Caco-2 (cell line): ENCODE data around the gene PROSER3. TPM values are rescaled to one million over a fixed set of nuclear protein-coding genes. Genes with fewer than 3 reads are reported as not detected.
A peak's percentile ranks its signal among the peaks of the same experiment; 100 is the strongest.

Source experiments
- BruUV-seq: library from RNA; stranded (reverse); fragments of 400-500 nt; replicated peaks from 2 replicates; lab custom pipeline; 2021; lab: Mats Ljungman, UMichigan
- CTCF ChIA-PET: fragments of 300-600 bp; sonication (Branson Sonifier 250); formaldehyde crosslinking; loops from one replicate; lab custom pipeline; 2022; ENCODE audit warnings: antibody characterized with exemption; lab: Charles Lee
- POLR2A ChIA-PET: fragments of 300-600 bp; sonication (Branson Sonifier 250); formaldehyde crosslinking; loops from one replicate; lab custom pipeline; 2022; ENCODE audit warnings: antibody characterized with exemption; lab: Charles Lee
- DNase-seq, 2 experiments: peaks; one replicate each; pipeline versions ENCODE4 v3.0.0 to v3.0.0-alpha.2; 2020 to 2022
- H3K27me3 ChIP-seq: replicated peaks from 2 replicates; pipeline ENCODE4 v1.6.0; 2011; ENCODE audit warnings: low read length; ENCODE audit not compliant: control insufficient read depth, insufficient read depth
- H3K36me3 ChIP-seq: 2 replicates; pipeline ENCODE4 v1.5.1; 2011; ENCODE audit warnings: low read length; ENCODE audit not compliant: control insufficient read depth, insufficient read depth
- H3K4me1 ChIP-seq: fragments of 250-450 bp; sonication (Bioruptor Pico); 2 replicates; pipeline ENCODE4 v1.5.1; 2020; ENCODE audit warnings: mild to moderate bottlenecking
- H3K4me3 ChIP-seq: 2 replicates; pipeline ENCODE4 v1.5.1; 2011; ENCODE audit warnings: low read depth, mild to moderate bottlenecking, control low read depth, low read length
- H3K9me3 ChIP-seq: fragments of 250-450 bp; sonication (Bioruptor Pico); 2 replicates; pipeline ENCODE4 v1.5.1; 2020; ENCODE audit warnings: mild to moderate bottlenecking, moderate library complexity
- H3K27ac Mint-ChIP-seq: one replicate; pipeline ENCODE4 v1.8.0; 2022; ENCODE audit warnings: mixed read lengths; ENCODE audit not compliant: unreplicated experiment
- H3K27me3 Mint-ChIP-seq: one replicate; pipeline ENCODE4 v1.8.0; 2022; ENCODE audit warnings: mixed read lengths; ENCODE audit not compliant: insufficient read depth, unreplicated experiment
- H3K36me3 Mint-ChIP-seq: one replicate; pipeline ENCODE4 v1.8.0; 2022; ENCODE audit warnings: mild to moderate bottlenecking, mixed read lengths; ENCODE audit not compliant: insufficient read depth, unreplicated experiment
- H3K4me1 Mint-ChIP-seq: one replicate; pipeline ENCODE4 v1.8.0; 2022; ENCODE audit warnings: low read depth, mixed read lengths; ENCODE audit not compliant: unreplicated experiment
- H3K4me3 Mint-ChIP-seq: one replicate; pipeline ENCODE4 v1.8.0; 2022; ENCODE audit warnings: mild to moderate bottlenecking, moderate library complexity, mixed read lengths; ENCODE audit not compliant: unreplicated experiment
- H3K9me3 Mint-ChIP-seq: one replicate; pipeline ENCODE4 v1.8.0; 2022; ENCODE audit warnings: mixed read lengths; ENCODE audit not compliant: unreplicated experiment
- intact Hi-C: fragments of 100-400 bp; cut with micrococcal nuclease; formaldehyde crosslinking; loops from one replicate; pipeline ENCODE4 v1.10.0; 2022; ENCODE audit not compliant: unreplicated experiment
- total RNA-seq: library from RNA; stranded (reverse); gene quantifications from 2 replicates; pipeline ENCODE4 v1.2.3, GENCODE V29; 2022
- TF ChIP-seq, protein P1 (sequence below), 2 experiments: fragments of 200-600 bp in 1 of 2; IDR thresholded peaks; 1 replicate in 1 of 2; 2 replicates in 1 of 2; pipeline versions ENCODE4 v1.5.1 to v1.8.0; 2011 to 2022; ENCODE audit warnings: antibody characterized with exemption in 1 of 2, control low read depth in 1 of 2, inconsistent platforms in 1 of 2, low read depth in 1 of 2, low read length in 1 of 2, mild to moderate bottlenecking in 1 of 2, moderate library complexity in 1 of 2; ENCODE audit not compliant: insufficient read depth in 1 of 2, severe bottlenecking in 1 of 2, unreplicated experiment in 1 of 2

The PROSER3 gene
- total RNA-seq, 1 experiment from 2014 or later = 34.6 TPM

- TF ChIP-seq, protein P1, sequence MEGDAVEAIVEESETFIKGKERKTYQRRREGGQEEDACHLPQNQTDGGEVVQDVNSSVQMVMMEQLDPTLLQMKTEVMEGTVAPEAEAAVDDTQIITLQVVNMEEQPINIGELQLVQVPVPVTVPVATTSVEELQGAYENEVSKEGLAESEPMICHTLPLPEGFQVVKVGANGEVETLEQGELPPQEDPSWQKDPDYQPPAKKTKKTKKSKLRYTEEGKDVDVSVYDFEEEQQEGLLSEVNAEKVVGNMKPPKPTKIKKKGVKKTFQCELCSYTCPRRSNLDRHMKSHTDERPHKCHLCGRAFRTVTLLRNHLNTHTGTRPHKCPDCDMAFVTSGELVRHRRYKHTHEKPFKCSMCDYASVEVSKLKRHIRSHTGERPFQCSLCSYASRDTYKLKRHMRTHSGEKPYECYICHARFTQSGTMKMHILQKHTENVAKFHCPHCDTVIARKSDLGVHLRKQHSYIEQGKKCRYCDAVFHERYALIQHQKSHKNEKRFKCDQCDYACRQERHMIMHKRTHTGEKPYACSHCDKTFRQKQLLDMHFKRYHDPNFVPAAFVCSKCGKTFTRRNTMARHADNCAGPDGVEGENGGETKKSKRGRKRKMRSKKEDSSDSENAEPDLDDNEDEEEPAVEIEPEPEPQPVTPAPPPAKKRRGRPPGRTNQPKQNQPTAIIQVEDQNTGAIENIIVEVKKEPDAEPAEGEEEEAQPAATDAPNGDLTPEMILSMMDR (IDR thresholded peaks at IDR 0.05; ENCODE audit: insufficient read depth in 1 of 2, low read depth in 1 of 2, low read length in 1 of 2, severe bottlenecking in 1 of 2, unreplicated experiment in 1 of 2) = no peak
- Mint-ChIP-seq H3K4me3 (no peak overlapping the region), H3K27me3 (peaks cover 3% of the 10 kb centered on the region), H3K4me1 (peaks cover 9% of the 10 kb centered on the region), H3K27ac (peak overlapping the region; percentile 53), H3K9me3 (no peaks in the 10 kb centered on the region), H3K36me3 (peaks cover 8% of the 10 kb centered on the region)
- no peak for DNase-seq
- no peak overlapping the region for H3K4me3 ChIP-seq
- ChIA-PET CTCF (interaction anchor here (1.9 kb wide), 1 partner anchor 19 kb away, joined by 6 read pairs; no protein-coding TSS in a partner anchor), POLR2A (no interaction called here)
- H3K36me3 ChIP-seq = no peaks in the 10 kb centered on the region
- H3K9me3 ChIP-seq = no peaks in the 10 kb centered on the region
- peaks cover 8% of the 10 kb centered on the region for H3K4me1 ChIP-seq
- no peaks in the 10 kb centered on the region for H3K27me3 ChIP-seq
- intact Hi-C loops = no loop called here
- BruUV-seq = no TSS peak
Observed at GRCh38 chr19:35713904-35714495, 44.0 kb upstream of the PROSER3 start.

- peaks cover 8% of the 10 kb centered on the region for H3K4me1 ChIP-seq
- peaks cover 3% of the 10 kb centered on the region for H3K27me3 Mint-ChIP-seq
- H3K27me3 ChIP-seq = no peaks in the 10 kb centered on the region
- no peak for DNase-seq
- H3K27ac Mint-ChIP-seq = peak overlapping the region; percentile 53
- no peaks in the 10 kb centered on the region for H3K36me3 ChIP-seq
- H3K9me3 Mint-ChIP-seq = no peaks in the 10 kb centered on the region
- TF ChIP-seq, protein P1 (IDR thresholded peaks at IDR 0.05; ENCODE audit: insufficient read depth in 1 of 2, low read depth in 1 of 2, low read length in 1 of 2, severe bottlenecking in 1 of 2, unreplicated experiment in 1 of 2) = peak in 1 of 2 experiments; percentile 32
- peaks cover 11% of the 10 kb centered on the region for H3K36me3 Mint-ChIP-seq
- H3K4me3 ChIP-seq = peak overlapping the region; percentile 91; the same call in 1 of the 2 replicates
- intact Hi-C loops = loop anchor here (5.0 kb wide), 1 partner anchor 67 kb away; the partner anchor contains the start of gene COX6B1
- H3K9me3 ChIP-seq = no peaks in the 10 kb centered on the region
- ChIA-PET POLR2A (interaction anchor here (0.6 kb wide), 1 partner anchor 18 kb away, joined by 3 read pairs; no protein-coding TSS in a partner anchor), CTCF (interaction anchor here (0.6 to 1.9 kb wide), 2 partner anchors 12 to 20 kb away, joined by 5 to 6 read pairs; no protein-coding TSS in a partner anchor)
- no TSS peak for BruUV-seq
- H3K4me1 Mint-ChIP-seq = peaks cover 16% of the 10 kb centered on the region
- peak overlapping the region; percentile 81 for H3K4me3 Mint-ChIP-seq
Observed at GRCh38 chr19:35714601-35715354, 43.2 kb upstream of the PROSER3 start.

GRCh38 chr19:35715355-35715809, 42.6 kb upstream of the PROSER3 start:
- POLR2A ChIA-PET = interaction anchor here (0.6 kb wide), 1 partner anchor 19 kb away, joined by 3 read pairs; no protein-coding TSS in a partner anchor
- CTCF ChIA-PET = interaction anchor here (0.6 to 0.9 kb wide), 2 partner anchors 13 to 19 kb away, joined by 3 to 5 read pairs; no protein-coding TSS in a partner anchor
- peak overlapping the region; percentile 82 for H3K27ac Mint-ChIP-seq

More at GRCh38 chr19:35715355-35715809, 42.6 kb upstream of the PROSER3 start:
- Histone ChIP-seq H3K4me3 (peak overlapping the region; percentile 91), H3K36me3 (no peaks in the 10 kb centered on the region), H3K9me3 (no peaks in the 10 kb centered on the region), H3K4me1 (peaks cover 8% of the 10 kb centered on the region), H3K27me3 (no peaks in the 10 kb centered on the region)
- no TSS peak for BruUV-seq
- Mint-ChIP-seq H3K27me3 (peaks cover 3% of the 10 kb centered on the region), H3K9me3 (no peaks in the 10 kb centered on the region), H3K4me1 (peaks cover 16% of the 10 kb centered on the region), H3K36me3 (peaks cover 17% of the 10 kb centered on the region), H3K4me3 (peak overlapping the region; percentile 81)
- DNase-seq = no peak
- intact Hi-C loops = loop anchor here (5.0 kb wide), 1 partner anchor 68 kb away; the partner anchor contains the start of gene COX6B1
- TF ChIP-seq, protein P1 (IDR thresholded peaks at IDR 0.05; ENCODE audit: insufficient read depth in 1 of 2, low read depth in 1 of 2, low read length in 1 of 2, severe bottlenecking in 1 of 2, unreplicated experiment in 1 of 2) = no peak
